Raji (cell line): ENCODE measurements around the gene ABCC10.

Experiments
- POLR2A ChIP-seq: IDR thresholded peaks from 2 replicates; pipeline ENCODE4 v1.6.1; 2011; ENCODE audit warnings: low read depth, low read length, control low read depth; ENCODE audit not compliant: insufficient read depth

Gene ABCC10

DNA sequence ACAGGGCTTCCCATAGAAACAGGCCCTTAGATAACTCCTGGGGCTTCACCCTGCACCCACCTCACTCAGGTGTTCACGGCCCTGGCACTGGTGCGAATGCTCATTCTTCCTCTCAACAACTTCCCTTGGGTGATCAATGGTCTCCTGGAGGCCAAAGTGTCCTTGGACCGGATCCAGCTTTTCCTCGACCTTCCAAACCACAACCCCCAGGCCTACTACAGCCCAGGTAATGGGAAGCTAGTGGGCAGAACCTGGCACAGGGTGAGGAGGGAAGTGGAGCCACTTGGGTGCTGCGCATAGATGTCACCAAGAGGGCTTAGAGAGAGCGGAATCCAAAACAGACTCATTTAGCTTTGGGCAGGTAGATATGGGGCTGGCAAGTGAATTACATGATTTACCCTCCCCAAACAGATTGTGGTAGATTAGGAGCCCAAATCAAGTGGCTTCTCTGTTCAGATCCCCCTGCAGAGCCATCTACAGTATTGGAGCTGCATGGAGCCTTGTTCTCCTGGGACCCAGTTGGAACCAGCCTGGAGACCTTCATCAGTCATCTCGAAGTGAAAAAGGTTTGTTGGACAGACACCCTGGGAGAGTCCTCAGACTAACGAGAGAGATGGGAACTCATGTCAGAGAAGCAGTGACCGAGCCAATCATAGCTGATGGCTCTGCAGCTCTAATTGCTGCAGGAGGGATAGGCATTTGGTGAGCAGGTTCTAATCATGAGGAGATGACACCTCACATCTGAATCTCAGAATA, 8.5 kb downstream of the ABCC10 start:
- no peak for TF ChIP-seq POLR2A

DNA sequence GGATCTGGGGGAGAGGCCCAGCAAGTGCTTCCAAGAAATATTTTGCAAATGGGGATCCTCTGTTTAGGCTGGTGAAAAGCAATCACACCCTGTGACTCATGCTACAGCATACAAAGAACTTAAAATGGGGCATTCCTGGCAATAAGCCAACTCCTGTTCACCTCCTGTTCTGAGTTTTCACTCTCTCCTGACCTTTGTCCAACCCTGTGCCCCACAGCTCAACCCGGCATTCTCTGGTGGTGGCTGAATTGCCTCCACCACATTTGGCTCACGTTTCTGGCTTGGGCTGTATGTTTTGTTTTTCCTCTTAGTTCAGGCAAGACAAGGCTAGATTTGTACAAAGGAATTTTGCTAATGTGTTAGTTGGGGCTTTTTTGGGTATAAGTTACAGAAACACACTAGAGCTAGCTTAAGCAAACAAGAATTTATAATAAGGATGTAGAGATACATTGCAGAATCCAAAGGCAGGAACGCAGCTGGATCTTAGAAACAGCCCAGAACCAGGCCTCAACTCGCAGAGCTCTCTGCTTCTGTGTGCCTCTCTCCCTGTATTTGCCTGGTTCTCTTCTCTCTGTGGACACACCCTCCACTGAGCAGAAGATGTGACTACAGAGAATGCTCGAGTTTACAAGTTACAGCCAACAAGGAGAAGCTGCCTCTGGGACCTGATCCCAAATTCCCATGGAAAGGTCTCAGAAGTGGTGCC, 9.4 kb downstream of the ABCC10 start:
- TF ChIP-seq POLR2A: no peak

DNA sequence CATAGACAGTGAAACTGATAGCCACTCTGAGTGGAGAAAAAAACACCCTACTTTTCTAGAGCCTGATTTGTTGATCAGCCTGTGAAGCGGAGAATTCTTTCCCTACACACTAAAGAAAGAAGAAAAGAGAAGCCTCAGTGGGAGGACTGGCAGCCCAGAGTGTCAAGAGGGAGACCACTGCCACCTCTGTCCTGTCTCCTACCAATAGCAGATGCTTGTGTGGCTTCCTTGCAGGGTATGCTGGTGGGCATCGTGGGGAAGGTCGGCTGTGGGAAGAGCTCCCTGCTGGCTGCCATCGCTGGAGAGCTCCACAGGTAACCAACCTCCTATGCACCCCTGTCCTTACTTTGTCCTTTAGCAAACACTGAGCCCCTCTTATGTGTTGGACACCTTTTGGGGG, 10.4 kb downstream of the ABCC10 start:
- no peak for TF ChIP-seq POLR2A

DNA sequence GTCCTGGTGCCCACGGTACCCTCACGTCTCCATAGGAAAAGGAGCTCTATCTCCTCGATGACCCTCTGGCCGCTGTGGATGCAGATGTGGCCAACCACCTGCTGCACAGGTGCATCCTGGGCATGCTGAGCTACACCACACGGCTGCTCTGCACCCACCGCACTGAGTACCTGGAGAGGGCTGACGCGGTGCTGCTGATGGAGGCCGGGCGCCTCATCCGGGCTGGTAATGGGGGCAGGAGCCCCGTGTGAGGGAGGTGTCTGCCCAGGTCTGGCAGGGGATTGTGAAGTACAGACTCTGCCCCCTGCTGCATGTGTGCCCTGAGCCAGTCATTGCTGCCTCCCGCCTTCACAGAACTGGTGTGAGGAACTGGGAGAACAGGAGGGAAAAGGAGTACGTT, 15.6 kb downstream of the ABCC10 start:
- no peak for TF ChIP-seq POLR2A

DNA sequence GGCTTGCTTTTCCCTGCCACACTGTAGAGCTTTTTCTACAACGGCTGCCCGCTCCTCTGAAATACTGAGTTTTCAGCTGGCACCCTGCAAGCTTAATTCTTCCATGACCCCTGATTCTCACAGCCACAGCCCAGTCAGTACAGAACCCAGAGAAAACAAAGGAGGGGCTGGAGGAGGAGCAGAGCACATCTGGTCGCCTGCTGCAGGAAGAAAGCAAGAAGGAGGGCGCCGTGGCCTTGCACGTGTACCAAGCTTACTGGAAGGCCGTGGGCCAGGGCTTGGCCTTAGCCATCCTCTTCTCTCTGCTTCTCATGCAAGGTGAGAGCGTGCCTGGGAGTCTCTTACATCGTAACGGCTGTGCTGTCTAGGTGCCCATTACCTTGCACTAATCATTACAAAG, 16.7 kb downstream of the ABCC10 start:
- TF ChIP-seq POLR2A: no peak

DNA sequence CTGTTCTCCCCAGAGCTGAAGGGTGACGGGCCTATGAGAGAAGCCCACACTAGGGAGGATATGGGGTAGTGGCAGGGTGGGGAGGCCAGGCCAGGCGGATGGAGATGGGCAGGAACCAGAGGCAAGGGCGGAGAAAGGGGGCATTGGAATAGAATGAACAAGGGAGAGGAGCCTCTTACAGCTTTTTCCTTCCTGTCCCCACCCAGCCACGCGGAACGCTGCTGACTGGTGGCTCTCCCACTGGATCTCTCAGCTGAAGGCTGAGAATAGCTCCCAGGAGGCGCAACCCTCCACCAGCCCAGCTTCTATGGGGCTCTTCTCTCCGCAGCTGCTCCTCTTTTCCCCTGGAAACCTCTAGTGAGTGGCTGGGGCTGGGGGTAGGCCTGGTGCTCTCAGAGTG, 17.2 kb downstream of the ABCC10 start:
- TF ChIP-seq POLR2A: no peak

DNA sequence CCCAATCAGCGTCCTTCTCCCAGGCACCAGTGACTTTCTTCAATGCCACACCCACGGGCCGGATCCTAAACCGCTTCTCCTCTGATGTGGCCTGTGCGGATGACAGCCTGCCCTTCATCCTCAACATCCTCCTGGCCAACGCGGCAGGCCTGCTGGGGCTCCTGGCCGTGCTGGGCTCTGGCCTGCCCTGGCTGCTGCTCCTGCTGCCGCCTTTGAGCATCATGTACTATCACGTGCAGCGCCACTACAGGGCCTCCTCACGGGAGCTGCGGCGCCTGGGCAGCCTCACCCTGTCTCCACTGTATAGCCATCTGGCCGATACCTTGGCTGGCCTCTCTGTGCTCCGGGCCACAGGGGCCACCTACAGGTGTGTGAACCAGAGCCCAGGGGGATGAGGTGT, 18.2 kb downstream of the ABCC10 start:
- no peak for TF ChIP-seq POLR2A

DNA sequence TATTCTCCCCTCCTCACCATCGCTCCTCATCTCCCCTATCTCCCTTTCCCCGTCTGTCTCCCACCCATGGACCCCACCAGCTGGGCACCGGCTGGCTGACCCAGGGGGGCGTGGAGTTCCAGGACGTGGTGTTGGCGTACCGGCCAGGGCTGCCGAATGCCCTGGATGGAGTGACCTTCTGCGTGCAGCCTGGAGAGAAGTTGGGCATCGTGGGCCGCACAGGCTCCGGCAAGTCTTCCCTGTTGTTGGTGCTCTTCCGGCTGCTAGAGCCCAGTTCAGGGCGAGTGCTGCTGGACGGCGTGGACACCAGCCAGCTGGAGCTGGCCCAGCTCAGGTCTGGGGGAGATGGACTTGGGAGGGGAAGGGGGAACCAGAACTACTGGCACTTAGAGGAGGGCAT, 20.3 kb downstream of the ABCC10 start:
- TF ChIP-seq POLR2A: no peak

DNA sequence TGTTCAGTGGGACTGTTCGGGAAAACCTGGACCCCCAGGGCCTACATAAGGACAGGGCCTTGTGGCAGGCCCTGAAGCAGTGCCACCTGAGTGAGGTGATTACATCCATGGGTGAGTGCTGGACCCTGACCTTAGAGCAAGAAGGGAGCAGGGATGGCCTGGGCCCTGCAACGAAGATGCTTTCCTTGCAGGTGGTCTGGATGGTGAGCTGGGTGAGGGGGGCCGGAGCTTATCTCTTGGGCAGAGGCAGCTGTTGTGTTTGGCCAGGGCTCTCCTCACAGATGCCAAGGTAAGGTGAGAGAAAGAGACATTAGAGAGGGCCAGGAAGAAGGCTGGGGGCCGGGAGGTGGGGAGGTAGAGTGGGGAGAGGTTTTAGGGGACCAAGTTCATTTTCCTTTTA, 21.6 kb downstream of the ABCC10 start:
- TF ChIP-seq POLR2A: no peak

DNA sequence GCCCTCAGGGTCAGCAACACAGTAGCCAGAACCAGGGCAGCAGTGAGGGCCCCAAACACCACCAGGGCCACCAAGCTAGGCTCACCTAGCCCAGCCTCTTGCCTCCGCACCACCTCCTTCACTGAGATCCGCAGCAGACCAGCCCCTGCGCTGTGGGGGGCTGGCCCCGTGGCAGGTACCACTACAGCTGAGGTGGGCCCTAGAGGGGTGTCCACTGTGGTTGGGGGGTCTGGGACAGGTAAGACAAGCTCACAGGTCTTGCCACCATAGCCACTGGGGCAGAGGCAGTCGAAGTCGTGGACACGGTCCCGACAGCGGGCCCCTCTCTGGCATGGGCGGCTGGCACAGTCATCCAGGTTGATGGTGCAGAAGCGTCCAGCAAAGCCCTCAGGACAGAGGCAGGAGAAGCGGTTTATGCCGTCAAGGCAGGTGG, 23.4 kb downstream of the ABCC10 start:
- no peak for TF ChIP-seq POLR2A

DNA sequence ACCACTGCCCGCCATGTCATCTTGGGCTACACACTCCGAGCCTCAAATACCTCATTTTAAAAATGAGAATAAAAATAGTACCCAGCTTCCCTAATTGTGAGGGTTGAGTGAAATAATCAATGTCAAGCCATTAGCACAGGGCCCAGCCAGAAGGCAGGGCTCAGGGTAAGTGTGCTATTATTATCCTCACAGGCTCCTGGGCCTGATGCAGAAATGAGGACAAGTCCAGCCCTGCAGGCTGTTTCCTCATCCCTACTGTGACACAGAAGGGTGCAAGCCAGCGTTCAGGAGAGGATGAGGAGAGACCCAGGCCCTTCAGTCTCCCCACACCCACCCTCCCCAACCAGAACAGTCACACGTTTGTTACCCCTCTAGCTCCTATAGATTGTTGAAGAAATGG, 24.0 kb downstream of the ABCC10 start:
- TF ChIP-seq POLR2A: no peak

DNA sequence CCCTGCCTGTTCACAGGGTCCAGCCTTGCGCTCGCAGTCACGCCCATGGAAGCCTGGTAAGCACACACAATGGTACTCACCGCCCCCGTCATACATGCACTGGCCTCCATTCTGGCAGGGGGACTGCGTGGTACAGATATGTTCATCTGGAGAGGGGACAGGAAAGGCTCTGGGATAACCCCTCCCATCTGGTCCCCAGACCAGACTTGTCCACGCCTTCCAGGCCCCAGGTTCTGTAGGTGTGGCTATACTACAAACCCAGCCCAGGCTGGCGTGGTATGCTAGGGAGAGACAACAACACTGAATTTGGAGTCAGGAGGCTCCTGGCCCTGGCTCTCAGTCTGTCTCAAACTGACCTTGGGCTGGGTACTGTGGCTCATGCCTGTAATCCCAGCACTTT, 24.6 kb downstream of the ABCC10 start:
- TF ChIP-seq POLR2A: no peak

DNA sequence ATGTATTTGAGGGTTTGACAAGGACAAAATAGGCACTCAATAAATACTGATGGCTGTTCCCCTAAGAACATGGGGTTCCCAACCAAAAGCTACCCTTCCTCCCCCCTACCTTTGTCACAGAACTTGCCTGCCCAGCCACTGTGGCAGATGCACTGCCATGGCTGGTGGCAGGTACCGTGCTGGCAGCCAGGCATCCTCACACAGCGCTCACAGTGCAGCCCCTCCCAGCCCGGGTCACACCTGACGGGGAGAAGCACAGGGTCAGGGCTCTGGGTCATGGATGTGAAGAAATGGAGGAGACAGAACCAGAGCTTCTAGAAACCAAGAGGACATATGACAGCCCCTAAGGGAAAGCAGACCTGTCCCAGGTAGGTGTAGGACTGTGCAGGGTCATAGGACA, 25.6 kb downstream of the ABCC10 start:
- TF ChIP-seq POLR2A: no peak

DNA sequence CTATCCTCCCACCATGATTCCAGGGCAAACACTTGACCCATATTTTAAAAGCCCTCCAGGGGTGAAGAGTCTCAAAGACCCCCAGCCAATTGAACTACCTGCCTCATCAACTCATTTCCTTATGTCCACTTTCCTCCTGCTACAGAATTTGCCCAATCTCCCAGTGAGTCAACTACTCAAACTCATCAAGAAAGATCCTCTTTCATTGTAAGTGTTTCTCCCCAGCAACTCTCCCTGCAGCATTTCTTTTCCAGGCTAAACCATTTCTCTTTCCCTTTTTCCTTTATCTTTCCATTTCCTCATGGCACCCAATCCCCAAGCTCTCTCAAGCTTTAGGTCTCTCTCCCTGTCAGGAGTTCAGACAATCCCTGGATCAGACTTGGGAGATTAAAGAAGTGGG, 26.5 kb downstream of the ABCC10 start:
- TF ChIP-seq POLR2A: no peak

DNA sequence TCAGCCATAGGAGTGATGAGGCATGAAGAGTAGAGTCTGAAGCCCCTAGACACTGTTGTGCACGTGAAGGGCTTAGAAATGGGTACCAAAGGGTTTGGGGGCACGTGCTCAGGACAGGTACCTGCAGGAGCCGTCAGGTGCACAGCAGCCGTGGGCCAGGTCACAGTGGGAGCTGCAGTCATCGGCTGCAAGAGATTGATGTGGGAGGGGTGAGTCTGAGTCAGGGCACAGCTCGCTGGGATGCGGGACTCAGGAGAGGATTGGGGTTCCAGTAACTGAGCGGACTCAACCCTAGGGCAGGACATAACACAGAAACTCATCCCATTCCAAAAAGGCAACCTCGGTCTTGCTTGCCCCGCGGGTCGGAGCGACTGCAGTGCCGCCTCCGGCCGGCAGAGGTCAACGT, 27.0 kb downstream of the ABCC10 start:
- TF ChIP-seq POLR2A: no peak

DNA sequence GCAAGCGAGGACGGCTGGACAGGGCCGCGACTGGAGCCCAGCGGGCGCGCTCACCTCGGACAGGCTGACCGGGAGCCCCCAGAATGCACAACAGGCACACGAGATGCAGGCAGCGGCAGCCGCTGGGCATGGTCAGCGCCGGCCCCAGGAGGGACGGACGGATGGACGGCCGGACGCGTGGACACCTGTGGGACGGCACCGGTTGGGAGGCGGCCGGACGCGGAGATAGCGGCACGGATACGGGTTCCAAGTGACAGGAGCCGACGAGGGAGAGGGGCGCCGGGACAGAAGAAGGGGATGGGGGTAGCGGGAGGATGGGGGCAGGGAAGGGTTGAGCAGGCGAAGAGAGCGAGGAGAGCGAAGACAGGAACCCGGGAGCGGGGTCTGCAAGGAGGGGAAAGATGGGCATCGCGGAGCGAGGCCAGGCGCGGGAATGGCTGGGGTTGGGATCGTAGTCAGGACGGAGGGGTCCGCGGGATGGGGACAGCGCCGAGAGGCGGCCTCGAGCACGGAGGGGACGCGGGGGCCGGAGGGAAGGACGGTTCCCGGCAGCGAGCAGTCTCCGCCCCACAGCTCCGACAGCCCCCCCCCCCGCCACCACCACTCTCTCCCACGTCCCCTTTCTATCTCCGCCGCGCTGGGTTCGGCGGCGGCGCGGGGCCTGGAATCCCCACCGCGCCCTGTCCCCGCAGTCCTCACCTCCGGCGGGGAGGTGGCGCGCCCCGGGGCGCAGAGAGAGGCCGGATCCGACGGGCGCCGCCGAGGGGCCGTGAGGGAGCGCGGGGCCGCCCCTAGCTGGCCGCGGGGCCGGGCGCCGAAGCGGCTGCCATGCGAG, 27.6 kb downstream of the ABCC10 start:
- TF ChIP-seq POLR2A: no peak
